HG02623 (cell line): ENCODE results near the gene KCNQ1.

Experiments used
- ATAC-seq: cut with Tn5 transposase; IDR thresholded peaks from one replicate; pipeline ENCODE4 v1.9.1; 2021; ENCODE audit warnings: moderate library complexity; ENCODE audit not compliant: unreplicated experiment

Gene KCNQ1

GRCh38 chr11:2674658-2675131 is 229.9 kb downstream of the KCNQ1 start:
- no peak for ATAC-seq

- no peak for ATAC-seq
Observed at GRCh38 chr11:2675540-2675939, 230.7 kb downstream of the KCNQ1 start.

GRCh38 chr11:2677127-2677526 is 232.3 kb downstream of the KCNQ1 start:
- ATAC-seq: no peak

- no peak for ATAC-seq
Observed at GRCh38 chr11:2678396-2678795, 233.6 kb downstream of the KCNQ1 start.

GRCh38 chr11:2679011-2679676 is 234.3 kb downstream of the KCNQ1 start:
- no peak for ATAC-seq

- no peak for ATAC-seq
Observed at GRCh38 chr11:2681408-2682145, 236.8 kb downstream of the KCNQ1 start.

GRCh38 chr11:2683806-2684205 is 239.0 kb downstream of the KCNQ1 start:
- no peak for ATAC-seq

- no peak for ATAC-seq
Observed at GRCh38 chr11:2684581-2684980, 239.8 kb downstream of the KCNQ1 start.

GRCh38 chr11:2685051-2685450 is 240.2 kb downstream of the KCNQ1 start:
- no peak for ATAC-seq

- no peak for ATAC-seq
Observed at GRCh38 chr11:2685566-2686359, 241.0 kb downstream of the KCNQ1 start.

GRCh38 chr11:2686360-2687222 is 241.8 kb downstream of the KCNQ1 start:
- no peak for ATAC-seq

- no peak for ATAC-seq
Observed at GRCh38 chr11:2687223-2687530, 242.4 kb downstream of the KCNQ1 start.

- ATAC-seq: no peak
Observed at GRCh38 chr11:2687782-2688191, 243.0 kb downstream of the KCNQ1 start.

GRCh38 chr11:2688381-2689231 is 243.8 kb downstream of the KCNQ1 start:
- no peak for ATAC-seq

GRCh38 chr11:2689651-2690575 is 245.1 kb downstream of the KCNQ1 start:
- no peak for ATAC-seq

GRCh38 chr11:2690596-2691354 is 246.0 kb downstream of the KCNQ1 start:
- ATAC-seq: no peak

GRCh38 chr11:2691355-2691761 is 246.6 kb downstream of the KCNQ1 start:
- ATAC-seq: no peak
